ENCODE results near the gene ARHGAP10.

DNA sequence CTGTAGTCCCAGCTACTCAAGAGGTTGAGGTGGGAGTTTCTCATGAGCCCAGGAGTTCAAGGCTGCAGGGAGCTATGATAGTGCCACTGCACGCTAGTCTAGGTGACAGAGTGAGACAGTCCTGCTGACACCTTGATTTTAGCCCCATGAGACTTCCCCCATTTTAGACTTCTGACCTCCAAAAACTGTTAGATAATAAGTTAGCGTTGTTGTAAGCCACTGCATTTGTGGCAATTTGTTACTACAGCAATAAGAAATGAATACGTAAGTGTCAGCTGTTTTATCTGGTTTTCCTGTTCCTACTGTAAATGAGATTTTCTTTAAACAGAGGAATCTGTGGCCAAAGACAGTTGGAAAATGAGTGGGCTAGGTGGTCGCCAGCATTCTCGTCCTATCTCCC lies 83.9 kb downstream of the ARHGAP10 start:
- TF ChIP-seq EZH2 (IDR thresholded peaks at IDR 0.05; ENCODE audit: borderline replicate concordance, low read length) = no peak
- no peak for TF ChIP-seq CTCF (conservative IDR thresholded peaks at IDR 0.05 in 1 of 2, IDR thresholded peaks at IDR 0.05 in 1 of 2; ENCODE audit: extremely low read depth in 1 of 2, insufficient read depth in 1 of 2, low read depth in 1 of 2, low read length in 2 of 2)
